GM19468 (cell line): Measurements from ENCODE around the gene TIGD4.

Source experiments
- ATAC-seq: cut with Tn5 transposase; IDR thresholded peaks from one replicate; pipeline ENCODE4 v1.9.1; 2021; ENCODE audit warnings: mild to moderate bottlenecking, moderate library complexity, moderate number of reproducible peaks; ENCODE audit not compliant: unreplicated experiment; ENCODE audit errors: extremely low read depth

Gene TIGD4

GRCh38 chr4:152779513-152780266, at the start of gene TIGD4, which contains the start of gene ARFIP1:
Gene TIGD4 (minus strand): TSS chr4:152779730. CDS start chr4:152771004, 8,726 bp downstream.
Gene ARFIP1 (plus strand): TSS chr4:152779954. CDS start chr4:152829634, 49,680 bp downstream.
- peak; percentile 93 for ATAC-seq

- no peak for ATAC-seq
These were observed 48.6 kb upstream of the TIGD4 start for GRCh38 chr4:152828122-152828521.

GRCh38 chr4:152825336-152825735, 45.8 kb upstream of the TIGD4 start:
- ATAC-seq: no peak

- ATAC-seq: no peak
These were observed 45.0 kb upstream of the TIGD4 start for GRCh38 chr4:152824561-152824960.

DNA sequence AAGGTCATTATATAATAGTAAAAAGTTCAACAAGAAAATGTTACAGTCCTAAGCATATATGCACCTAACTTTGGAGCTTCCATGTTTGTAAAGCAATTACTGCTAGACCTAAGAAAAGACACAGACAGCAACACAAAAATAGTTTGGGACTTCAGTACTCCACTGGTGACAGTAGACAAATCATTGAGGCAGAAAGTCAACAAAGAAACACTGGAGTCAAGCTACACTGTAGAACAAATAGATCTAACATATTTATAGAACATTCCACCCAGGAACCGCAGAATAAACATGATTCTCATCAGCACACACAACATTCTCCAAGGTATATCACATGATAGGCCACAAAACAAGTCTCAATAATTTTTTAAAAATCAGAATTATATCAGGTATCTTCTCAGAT, 42.8 kb upstream of the TIGD4 start:
- no peak for ATAC-seq

DNA sequence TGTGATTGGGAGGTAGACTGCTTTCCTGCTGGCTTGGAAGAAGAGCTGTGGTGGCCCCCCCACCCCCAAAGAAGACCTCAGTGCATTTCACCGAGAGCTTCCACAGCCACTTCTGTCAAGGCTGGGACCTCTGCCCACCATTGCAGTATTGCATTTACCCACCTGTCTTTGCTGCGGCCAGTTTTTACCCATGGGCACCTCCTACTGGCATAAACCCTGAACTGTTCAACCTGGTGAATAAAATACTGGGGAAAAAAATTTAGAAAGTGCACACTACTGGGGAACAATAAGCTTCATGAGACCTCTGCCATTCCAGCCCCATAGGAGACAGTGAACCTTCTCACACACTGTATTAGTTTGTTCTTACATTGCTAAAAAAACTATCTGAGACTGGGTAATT, 40.5 kb upstream of the TIGD4 start:
- no peak for ATAC-seq

- no peak for ATAC-seq
These were observed 39.6 kb upstream of the TIGD4 start for GRCh38 chr4:152819026-152819645.

DNA sequence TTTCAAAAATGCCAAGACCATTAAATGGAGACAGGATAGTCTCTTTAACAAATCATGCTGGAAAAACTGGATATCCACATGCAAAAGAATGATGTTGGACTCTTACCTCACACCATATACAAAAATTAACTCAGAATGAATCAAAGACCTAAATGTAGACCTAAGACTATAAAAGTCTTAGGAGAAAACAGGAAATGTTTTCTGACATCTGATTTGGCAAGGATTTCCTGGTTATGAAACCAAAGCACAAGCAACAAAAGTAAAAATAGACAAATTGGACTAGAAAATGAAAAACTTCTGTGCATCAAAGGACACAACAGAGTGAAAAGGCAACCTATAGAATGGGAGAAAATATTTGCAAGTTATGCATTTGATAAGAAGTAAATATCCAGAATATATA, 37.8 kb upstream of the TIGD4 start:
- ATAC-seq: no peak

- ATAC-seq: no peak
These were observed 35.5 kb upstream of the TIGD4 start for GRCh38 chr4:152815078-152815477.

DNA sequence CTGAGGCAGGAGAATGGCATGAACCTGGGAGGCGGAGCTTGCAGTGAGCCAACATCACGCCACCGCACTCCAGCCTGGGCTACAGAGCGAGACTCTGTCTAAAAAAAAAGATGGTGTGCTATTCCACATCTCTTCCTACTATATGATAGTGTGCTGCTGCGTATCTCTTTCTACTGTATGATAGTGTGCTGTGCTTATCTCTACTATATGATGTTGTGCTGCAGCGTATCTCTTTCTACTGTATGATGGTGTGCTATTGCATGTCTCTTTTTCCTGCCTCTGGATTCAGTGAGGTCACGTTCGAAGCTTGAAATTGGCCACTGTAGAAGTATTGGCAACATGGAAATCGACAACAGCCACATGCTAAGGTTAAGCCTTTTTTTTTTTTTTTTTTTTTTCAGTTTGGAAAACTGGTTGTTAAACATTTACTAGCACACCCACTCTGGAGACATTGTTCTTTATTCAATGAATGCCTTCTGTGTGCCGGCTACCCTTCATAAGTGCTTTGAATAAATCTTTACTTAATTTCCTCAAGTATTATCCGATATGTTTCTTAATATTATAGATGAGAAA, 31.3 kb upstream of the TIGD4 start:
- no peak for ATAC-seq

- ATAC-seq: no peak
These were observed 29.1 kb upstream of the TIGD4 start for GRCh38 chr4:152808670-152809069.

DNA sequence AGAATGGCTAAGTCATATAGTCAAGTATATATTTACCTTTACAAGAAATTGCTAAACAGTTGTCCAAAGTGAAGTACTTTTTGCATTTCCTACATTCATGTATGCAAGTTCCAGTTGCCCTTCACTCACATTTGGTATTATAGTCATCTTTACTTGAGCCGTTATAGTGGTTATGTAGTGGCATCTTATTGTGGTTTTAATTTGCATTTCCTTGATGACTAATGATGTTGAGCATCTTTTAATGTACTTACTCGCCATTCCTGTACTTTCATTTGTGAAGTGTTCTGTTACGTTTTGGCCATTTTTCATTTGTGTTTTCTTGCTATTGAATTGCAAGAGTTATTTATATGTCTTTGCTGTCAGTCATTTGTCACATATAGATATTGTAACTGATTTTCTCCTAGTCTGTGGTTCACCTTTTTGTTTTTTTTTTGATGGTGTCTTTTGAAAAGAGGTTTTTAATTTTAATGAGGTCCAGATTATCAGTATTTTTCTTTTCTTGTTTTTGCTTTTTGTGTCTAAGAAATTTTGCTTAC, 27.8 kb upstream of the TIGD4 start:
- ATAC-seq: no peak

DNA sequence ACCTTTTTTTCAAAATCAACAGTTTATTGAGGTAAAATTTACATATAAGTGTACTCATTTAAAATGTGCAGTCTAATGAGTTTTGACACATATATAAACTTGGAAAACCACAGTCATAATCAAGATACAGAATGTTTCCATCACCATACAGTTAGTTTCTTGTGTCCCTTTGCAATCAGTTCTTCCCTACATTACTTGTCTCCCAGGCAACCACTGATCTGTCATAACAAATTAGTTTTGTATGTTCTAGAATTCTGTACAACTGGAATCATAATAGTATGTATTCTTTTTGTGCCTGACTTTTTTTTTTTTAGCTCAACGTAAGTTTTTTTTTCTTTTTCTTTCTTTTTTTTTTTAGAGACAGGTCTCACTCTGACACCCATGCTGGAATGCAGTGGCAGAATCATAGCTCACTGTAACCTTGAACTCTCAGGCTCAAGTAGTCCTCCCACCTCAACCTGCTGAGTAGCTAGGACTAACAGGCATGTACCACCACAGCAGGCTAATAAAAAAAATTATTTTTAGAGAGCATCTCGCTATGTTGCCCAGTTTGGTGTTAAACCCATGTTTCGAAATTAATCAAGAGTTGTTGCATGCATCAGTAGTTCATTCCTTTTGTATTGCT, 27.1 kb upstream of the TIGD4 start:
- ATAC-seq: no peak

DNA sequence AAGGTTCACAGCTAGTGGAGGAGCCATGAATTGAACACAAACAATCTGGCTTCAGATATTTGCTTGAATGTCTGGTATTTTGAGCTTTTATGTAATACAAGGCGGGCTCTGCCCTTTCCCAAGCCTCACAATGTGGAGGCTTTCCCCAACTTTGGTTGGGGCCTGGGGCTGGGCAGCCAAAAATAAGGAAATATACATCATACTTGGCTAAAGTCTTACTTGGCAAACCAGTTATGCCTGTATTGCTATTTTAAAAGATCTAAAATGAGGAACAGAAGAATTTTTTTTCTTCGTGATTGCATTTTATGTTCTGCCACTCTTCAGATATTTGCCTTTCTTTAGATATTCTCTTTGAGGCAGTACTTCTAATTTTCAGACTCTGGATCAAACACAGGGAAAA, 26.3 kb upstream of the TIGD4 start:
- ATAC-seq: no peak

DNA sequence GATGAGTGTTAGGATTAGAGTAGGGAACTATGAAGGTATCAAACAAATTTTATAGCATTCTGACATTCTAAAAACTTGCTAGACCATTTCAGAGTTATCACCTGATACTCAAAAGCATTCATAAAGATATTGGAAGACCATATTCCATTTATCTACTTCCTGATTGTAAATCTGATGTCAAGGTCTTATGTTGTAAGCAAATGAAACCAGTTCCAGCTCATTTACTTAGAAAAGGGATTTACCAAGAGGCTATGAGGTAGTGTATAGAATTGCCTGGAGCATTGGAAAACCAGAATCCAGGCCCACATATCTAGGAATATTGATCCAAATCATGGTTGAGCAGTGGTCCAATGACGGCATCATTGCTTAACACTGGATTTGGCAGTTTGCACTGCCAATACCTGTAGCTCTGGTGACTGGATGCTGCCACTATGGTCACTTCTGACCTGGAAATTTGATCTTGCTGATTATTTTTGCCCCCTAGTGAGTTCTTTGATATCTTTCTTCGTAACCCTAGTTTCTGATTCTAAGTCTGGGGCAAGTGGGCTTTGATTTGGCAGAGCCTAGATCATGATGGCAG, 25.6 kb upstream of the TIGD4 start:
- no peak for ATAC-seq

- no peak for ATAC-seq
These were observed 24.0 kb upstream of the TIGD4 start for GRCh38 chr4:152803541-152803940.

- no peak for ATAC-seq
These were observed 16.4 kb upstream of the TIGD4 start for GRCh38 chr4:152795891-152796290.

DNA sequence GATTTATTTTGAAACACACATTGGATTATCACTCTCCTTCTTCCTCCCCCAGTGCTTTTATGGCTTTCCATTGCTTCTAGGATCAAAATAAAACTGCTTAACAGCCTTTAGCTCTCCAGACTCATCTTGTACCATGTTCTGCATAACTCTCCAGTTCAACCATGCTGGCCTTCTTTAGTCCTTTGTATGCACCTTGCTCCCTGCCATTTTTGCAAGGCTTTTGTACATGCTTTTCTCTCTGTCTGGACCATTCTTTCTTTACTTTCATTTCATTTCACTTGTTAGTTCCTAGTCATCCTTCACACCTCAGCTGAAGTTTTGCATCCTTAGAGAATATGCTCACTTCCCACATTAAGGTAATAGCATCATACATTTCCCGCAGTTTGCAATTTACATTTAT, 7.1 kb upstream of the TIGD4 start:
- ATAC-seq: no peak

- ATAC-seq: no peak
These were observed 6.4 kb upstream of the TIGD4 start for GRCh38 chr4:152785639-152786615.
